WTC11 (cell line): ENCODE data around the gene SPTBN4.

Experiments used
- AFF4 ChIP-seq: sonication (generic); formaldehyde crosslinking; IDR thresholded peaks from 2 replicates; pipeline ENCODE4 v1.8.1; 2023; ENCODE audit warnings: mild to moderate bottlenecking, missing genetic modification reagents, borderline replicate concordance
- CREB1 ChIP-seq: sonication (generic); formaldehyde crosslinking; IDR thresholded peaks from 2 replicates; pipeline ENCODE4 v1.8.0; 2023; ENCODE audit warnings: mild to moderate bottlenecking, missing genetic modification reagents
- ELF4 ChIP-seq: sonication (generic); formaldehyde crosslinking; IDR thresholded peaks from 2 replicates; pipeline ENCODE4 v1.8.1; 2022; ENCODE audit warnings: low read depth, mild to moderate bottlenecking, moderate library complexity, missing genetic modification reagents
- RELA ChIP-seq: sonication (generic); formaldehyde crosslinking; IDR thresholded peaks from 2 replicates; pipeline ENCODE4 v1.8.1; 2022; ENCODE audit warnings: missing genetic modification reagents, mild to moderate bottlenecking, borderline replicate concordance
- RORB ChIP-seq: fragments of 250-450 bp; sonication (Bioruptor Pico); IDR thresholded peaks from 2 replicates; pipeline ENCODE4 v1.9.0; 2021; ENCODE audit warnings: mild to moderate bottlenecking
- ZNF232 ChIP-seq: sonication (generic); formaldehyde crosslinking; IDR thresholded peaks from 2 replicates; pipeline ENCODE4 v1.8.0; 2022; ENCODE audit warnings: mild to moderate bottlenecking, missing genetic modification reagents
- TF ChIP-seq, protein P1 (sequence below): sonication (generic); formaldehyde crosslinking; IDR thresholded peaks from 2 replicates; pipeline ENCODE4 v1.8.0; 2023; ENCODE audit warnings: missing genetic modification reagents
- TF ChIP-seq, protein P2 (sequence below): fragments of 200-600 bp; IDR thresholded peaks from 2 replicates; pipeline ENCODE4 v1.8.0; 2022; ENCODE audit warnings: antibody characterized with exemption
- TF ChIP-seq, protein P3 (sequence below): sonication (generic); formaldehyde crosslinking; IDR thresholded peaks from 2 replicates; pipeline ENCODE4 v1.8.1; 2022; ENCODE audit warnings: mild to moderate bottlenecking, missing genetic modification reagents, moderate library complexity, borderline replicate concordance

DNA sequence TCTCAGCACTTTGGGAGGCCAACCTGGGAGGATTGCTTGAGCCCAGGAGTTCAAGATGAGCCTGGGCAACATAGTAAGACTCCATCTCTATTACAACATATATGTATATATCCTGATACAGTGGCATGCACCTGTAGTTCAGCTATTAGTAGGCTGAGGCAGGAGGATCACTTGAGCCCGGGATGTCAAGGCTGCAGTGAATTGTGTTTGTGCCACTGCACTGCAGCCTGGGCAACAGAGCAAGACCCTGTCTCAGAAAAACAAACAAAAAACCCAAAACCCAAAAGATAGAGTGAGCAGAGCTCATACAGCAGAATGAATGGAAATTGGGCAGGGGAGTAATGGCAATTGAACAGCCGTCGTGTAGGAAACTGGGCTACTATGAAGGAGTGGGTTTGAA lies 92.6 kb downstream of the SPTBN4 start:
- TF ChIP-seq AFF4 (CRISPR knock-in tag), result no peak
- no peak for TF ChIP-seq ZNF232
- TF ChIP-seq, protein P1, sequence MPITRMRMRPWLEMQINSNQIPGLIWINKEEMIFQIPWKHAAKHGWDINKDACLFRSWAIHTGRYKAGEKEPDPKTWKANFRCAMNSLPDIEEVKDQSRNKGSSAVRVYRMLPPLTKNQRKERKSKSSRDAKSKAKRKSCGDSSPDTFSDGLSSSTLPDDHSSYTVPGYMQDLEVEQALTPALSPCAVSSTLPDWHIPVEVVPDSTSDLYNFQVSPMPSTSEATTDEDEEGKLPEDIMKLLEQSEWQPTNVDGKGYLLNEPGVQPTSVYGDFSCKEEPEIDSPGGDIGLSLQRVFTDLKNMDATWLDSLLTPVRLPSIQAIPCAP (CRISPR knock-in tag), result no peak
- TF ChIP-seq RELA, result no peak
- no peak for TF ChIP-seq RORB
- TF ChIP-seq, protein P2, sequence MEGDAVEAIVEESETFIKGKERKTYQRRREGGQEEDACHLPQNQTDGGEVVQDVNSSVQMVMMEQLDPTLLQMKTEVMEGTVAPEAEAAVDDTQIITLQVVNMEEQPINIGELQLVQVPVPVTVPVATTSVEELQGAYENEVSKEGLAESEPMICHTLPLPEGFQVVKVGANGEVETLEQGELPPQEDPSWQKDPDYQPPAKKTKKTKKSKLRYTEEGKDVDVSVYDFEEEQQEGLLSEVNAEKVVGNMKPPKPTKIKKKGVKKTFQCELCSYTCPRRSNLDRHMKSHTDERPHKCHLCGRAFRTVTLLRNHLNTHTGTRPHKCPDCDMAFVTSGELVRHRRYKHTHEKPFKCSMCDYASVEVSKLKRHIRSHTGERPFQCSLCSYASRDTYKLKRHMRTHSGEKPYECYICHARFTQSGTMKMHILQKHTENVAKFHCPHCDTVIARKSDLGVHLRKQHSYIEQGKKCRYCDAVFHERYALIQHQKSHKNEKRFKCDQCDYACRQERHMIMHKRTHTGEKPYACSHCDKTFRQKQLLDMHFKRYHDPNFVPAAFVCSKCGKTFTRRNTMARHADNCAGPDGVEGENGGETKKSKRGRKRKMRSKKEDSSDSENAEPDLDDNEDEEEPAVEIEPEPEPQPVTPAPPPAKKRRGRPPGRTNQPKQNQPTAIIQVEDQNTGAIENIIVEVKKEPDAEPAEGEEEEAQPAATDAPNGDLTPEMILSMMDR, result no peak
- TF ChIP-seq, protein P3, sequence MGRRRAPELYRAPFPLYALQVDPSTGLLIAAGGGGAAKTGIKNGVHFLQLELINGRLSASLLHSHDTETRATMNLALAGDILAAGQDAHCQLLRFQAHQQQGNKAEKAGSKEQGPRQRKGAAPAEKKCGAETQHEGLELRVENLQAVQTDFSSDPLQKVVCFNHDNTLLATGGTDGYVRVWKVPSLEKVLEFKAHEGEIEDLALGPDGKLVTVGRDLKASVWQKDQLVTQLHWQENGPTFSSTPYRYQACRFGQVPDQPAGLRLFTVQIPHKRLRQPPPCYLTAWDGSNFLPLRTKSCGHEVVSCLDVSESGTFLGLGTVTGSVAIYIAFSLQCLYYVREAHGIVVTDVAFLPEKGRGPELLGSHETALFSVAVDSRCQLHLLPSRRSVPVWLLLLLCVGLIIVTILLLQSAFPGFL (CRISPR knock-in tag), result no peak
- no peak for TF ChIP-seq ELF4
- TF ChIP-seq CREB1, result no peak
